Keratinocyte (primary cell): ENCODE measurements around the gene CRHBP. TPM values are rescaled to one million over a fixed set of nuclear protein-coding genes. Genes with fewer than 3 reads are reported as not detected.
"Not testable (repeated sequence)": the region's sequence is repeated elsewhere in the genome, so short reads cannot be mapped to it uniquely, and the experiment has no call there.

Source experiments
- DNase-seq: peaks from one replicate; pipeline ENCODE4 v3.0.0-alpha.2; 2011; ENCODE audit warnings: low read depth, missing footprints, low spot score
- FAIRE-seq: peaks from 2 replicates; lab custom pipeline; 2011; peaks lifted over from hg19 to GRCh38; lab: Jason Lieb, UNC
- H2AFZ ChIP-seq: 2 replicates; pipeline ENCODE4 v1.6.0; 2012; ENCODE audit warnings: low read length, control low read depth, inconsistent platforms; ENCODE audit not compliant: control insufficient read depth
- H3K27ac ChIP-seq: 2 replicates; pipeline ENCODE4 v1.5.1; 2011; ENCODE audit warnings: low read length; ENCODE audit not compliant: control insufficient read depth, insufficient read depth
- H3K27me3 ChIP-seq: 3 replicates; pipeline ENCODE4 v1.6.0; 2011; ENCODE audit warnings: low read length; ENCODE audit not compliant: control insufficient read depth, insufficient read depth; ENCODE audit errors: extremely low read depth
- H3K36me3 ChIP-seq, 2 experiments: 2 replicates in 1 of 2; 3 replicates in 1 of 2; pipeline ENCODE4 v1.5.1; 2011; ENCODE audit warnings: low read length in 2 of 2, mild to moderate bottlenecking in 1 of 2; ENCODE audit not compliant: control insufficient read depth in 2 of 2, insufficient read depth in 2 of 2; ENCODE audit errors: extremely low read depth in 1 of 2
- H3K4me1 ChIP-seq: 3 replicates; pipeline ENCODE4 v1.5.1; 2011; ENCODE audit warnings: low read length; ENCODE audit not compliant: control insufficient read depth, insufficient read depth; ENCODE audit errors: extremely low read depth
- H3K4me2 ChIP-seq: 3 replicates; pipeline ENCODE4 v1.6.0; 2011; ENCODE audit warnings: low read depth, low read length; ENCODE audit not compliant: control insufficient read depth, insufficient read depth; ENCODE audit errors: extremely low read depth
- H3K4me3 ChIP-seq, 3 experiments: fragments of 200-600 bp in 1 of 3; sonication (generic) in 1 of 3; 2 replicates in 2 of 3; 3 replicates in 1 of 3; pipeline ENCODE4 v1.5.1; 2011 to 2016; ENCODE audit warnings: low read length in 3 of 3, mild to moderate bottlenecking in 3 of 3, control low read depth in 2 of 3, inconsistent platforms in 1 of 3, low read depth in 1 of 3, mixed read lengths in 1 of 3, mixed run types in 1 of 3, moderate library complexity in 1 of 3; ENCODE audit not compliant: control insufficient read depth in 2 of 3, insufficient read depth in 2 of 3; ENCODE audit errors: extremely low read depth in 1 of 3
- H3K79me2 ChIP-seq: 2 replicates; pipeline ENCODE4 v1.6.0; 2012; ENCODE audit warnings: low read length; ENCODE audit not compliant: control insufficient read depth, insufficient read depth
- H3K9ac ChIP-seq: 3 replicates; pipeline ENCODE4 v1.6.0; 2011; ENCODE audit warnings: low read length; ENCODE audit not compliant: control insufficient read depth, insufficient read depth; ENCODE audit errors: extremely low read depth
- H3K9me1 ChIP-seq: 3 replicates; pipeline ENCODE4 v1.6.0; 2011; ENCODE audit warnings: low read length; ENCODE audit not compliant: control insufficient read depth, insufficient read depth; ENCODE audit errors: extremely low read depth
- H3K9me3 ChIP-seq: 2 replicates; pipeline ENCODE4 v1.5.1; 2012; ENCODE audit warnings: low read depth, low read length; ENCODE audit not compliant: control insufficient read depth
- H4K20me1 ChIP-seq: 3 replicates; pipeline ENCODE4 v1.6.0; 2011; ENCODE audit warnings: low read length; ENCODE audit not compliant: control insufficient read depth, insufficient read depth; ENCODE audit errors: extremely low read depth
- EZH2 ChIP-seq: IDR thresholded peaks from one replicate; pipeline ENCODE4 v1.6.1; 2012; ENCODE audit warnings: inconsistent platforms, mild to moderate bottlenecking, low read length, moderate library complexity
- dilution Hi-C: fragments of 300-500 bp; cut with MboI; formaldehyde crosslinking; loops from one replicate; pipeline ENCODE4 v1.7.0; 2020; ENCODE audit warnings: low sequenced_read_pairs; ENCODE audit not compliant: extremely low pct_ligation_motif_present
- polyA plus RNA-seq, 5 experiments: library from polyadenylated mRNA; depleted of rRNA in 3 of 5; stranded (reverse) in 3 of 5; stranded (forward) in 1 of 5; unstranded in 1 of 5; fragments of >200 nt; gene quantifications; 1 replicate in 1 of 5; 2 replicates in 3 of 5; 3 replicates in 1 of 5; pipeline versions ENCODE4 v1.2.1 to v1.2.3, GENCODE V29; 2011 to 2012; ENCODE audit warnings: missing spikeins in 2 of 5, low read depth in 1 of 5, low replicate concordance in 1 of 5
- TF ChIP-seq, protein P1 (sequence below), 3 experiments: IDR thresholded peaks in 1 of 3; conservative IDR thresholded peaks in 1 of 3; optimal IDR thresholded peaks in 1 of 3; 2 replicates in 2 of 3; 3 replicates in 1 of 3; pipeline versions ENCODE3 to v1.5.1; 2011; ENCODE audit warnings: low read length in 3 of 3, mild to moderate bottlenecking in 3 of 3, moderate library complexity in 2 of 3, control low read depth in 1 of 3, inconsistent platforms in 1 of 3; ENCODE audit not compliant: insufficient read depth in 2 of 3; ENCODE audit errors: extremely low read depth in 1 of 3

CRHBP gene
- polyA plus RNA-seq, 1 donor (not counting 4 experiments of a cell fraction or from before 2014, with no cell fraction given) = not detected

DNA sequence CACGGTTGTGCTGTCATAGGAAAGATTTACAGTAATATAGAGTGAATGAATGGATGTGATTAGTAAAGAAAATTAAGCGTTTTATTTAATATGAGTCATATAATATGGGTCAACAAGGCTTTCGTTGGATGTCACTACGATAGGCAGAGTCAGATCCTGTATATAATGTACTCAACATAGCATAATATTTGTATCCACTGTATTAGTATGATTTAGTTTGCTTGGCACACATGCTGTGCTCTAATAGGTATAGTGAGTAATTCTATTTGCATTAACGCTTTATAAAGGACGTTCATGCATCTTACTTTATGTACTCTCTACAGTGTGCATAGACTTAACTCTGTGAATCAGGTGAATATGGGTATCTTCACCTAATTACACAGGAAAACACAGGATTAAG is 41.5 kb downstream of the CRHBP start:
- H3K4me2 ChIP-seq = no peak overlapping the region
- no peaks in the 10 kb centered on the region for H3K79me2 ChIP-seq
- FAIRE-seq (no peak), DNase-seq (no peak)
- peaks cover 2% of the 10 kb centered on the region for H3K4me1 ChIP-seq
- no peak overlapping the region for H3K4me3 ChIP-seq
- no peaks in the 10 kb centered on the region for H3K9me1 ChIP-seq
- H3K9ac ChIP-seq = no peak overlapping the region
- no peaks in the 10 kb centered on the region for H3K36me3 ChIP-seq
- H3K27ac ChIP-seq = no peak overlapping the region
- H4K20me1 ChIP-seq = no peaks in the 10 kb centered on the region
- H3K9me3 ChIP-seq = no peaks in the 10 kb centered on the region
- H2AFZ ChIP-seq = no peak overlapping the region
- TF ChIP-seq, protein P1, sequence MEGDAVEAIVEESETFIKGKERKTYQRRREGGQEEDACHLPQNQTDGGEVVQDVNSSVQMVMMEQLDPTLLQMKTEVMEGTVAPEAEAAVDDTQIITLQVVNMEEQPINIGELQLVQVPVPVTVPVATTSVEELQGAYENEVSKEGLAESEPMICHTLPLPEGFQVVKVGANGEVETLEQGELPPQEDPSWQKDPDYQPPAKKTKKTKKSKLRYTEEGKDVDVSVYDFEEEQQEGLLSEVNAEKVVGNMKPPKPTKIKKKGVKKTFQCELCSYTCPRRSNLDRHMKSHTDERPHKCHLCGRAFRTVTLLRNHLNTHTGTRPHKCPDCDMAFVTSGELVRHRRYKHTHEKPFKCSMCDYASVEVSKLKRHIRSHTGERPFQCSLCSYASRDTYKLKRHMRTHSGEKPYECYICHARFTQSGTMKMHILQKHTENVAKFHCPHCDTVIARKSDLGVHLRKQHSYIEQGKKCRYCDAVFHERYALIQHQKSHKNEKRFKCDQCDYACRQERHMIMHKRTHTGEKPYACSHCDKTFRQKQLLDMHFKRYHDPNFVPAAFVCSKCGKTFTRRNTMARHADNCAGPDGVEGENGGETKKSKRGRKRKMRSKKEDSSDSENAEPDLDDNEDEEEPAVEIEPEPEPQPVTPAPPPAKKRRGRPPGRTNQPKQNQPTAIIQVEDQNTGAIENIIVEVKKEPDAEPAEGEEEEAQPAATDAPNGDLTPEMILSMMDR (optimal IDR thresholded peaks at IDR 0.05 in 1 of 3, IDR thresholded peaks at IDR 0.05 in 1 of 3, conservative IDR thresholded peaks at IDR 0.05 in 1 of 3; ENCODE audit: extremely low read depth in 1 of 3, insufficient read depth in 2 of 3, low read length in 3 of 3) = no peak
- no peak for TF ChIP-seq EZH2
- no peaks in the 10 kb centered on the region for H3K27me3 ChIP-seq
- dilution Hi-C loops = no loop called here

DNA sequence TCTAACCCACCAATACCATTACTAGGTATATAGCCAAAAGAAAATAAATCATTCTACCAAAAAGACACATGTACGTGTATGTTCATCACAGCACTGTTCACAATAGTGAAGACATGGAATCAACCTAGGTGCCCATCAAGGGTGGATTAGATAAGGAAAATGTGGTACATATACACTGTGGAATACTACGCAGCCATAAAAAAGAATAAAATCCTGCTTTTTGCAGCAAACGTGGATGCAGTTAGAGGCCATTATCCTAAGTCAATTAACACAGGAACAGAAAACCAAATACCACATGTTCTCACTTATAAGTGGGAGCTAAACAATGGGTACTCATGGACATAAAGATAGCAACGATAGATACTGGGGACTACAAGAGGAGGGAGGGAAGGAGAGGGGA is 45.4 kb downstream of the CRHBP start:
- FAIRE-seq, H3K4me1 ChIP-seq, H2AFZ ChIP-seq, H3K4me3 ChIP-seq, DNase-seq, H3K79me2 ChIP-seq, H3K4me2 ChIP-seq, H3K36me3 ChIP-seq, H3K9me1 ChIP-seq, H3K9me3 ChIP-seq, H3K27me3 ChIP-seq, H4K20me1 ChIP-seq, H3K9ac ChIP-seq, H3K27ac ChIP-seq, dilution Hi-C loops: not testable (repeated sequence)

DNA sequence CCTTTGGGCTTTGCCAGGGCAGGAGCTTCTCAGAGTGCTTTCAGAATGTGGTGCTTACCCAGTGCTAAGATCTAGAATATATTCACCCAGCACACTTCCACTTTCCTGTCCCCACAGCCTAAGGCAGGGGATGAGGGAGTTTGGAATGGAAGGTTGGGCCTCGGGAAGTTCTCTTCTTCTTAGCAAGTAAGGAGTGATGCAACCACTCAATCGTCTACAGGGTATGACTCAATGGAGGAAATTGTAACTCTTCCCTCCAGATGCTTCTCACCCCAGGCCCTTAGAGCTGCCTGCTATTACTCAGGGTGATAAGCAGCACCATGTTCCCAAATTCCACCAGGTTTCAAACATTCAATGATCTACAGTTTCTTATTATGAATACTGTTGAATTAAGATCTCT is 46.6 kb downstream of the CRHBP start:
- FAIRE-seq = peak; percentile 82
- Histone ChIP-seq H3K9me1 (no peaks in the 10 kb centered on the region), H3K4me1 (peaks cover 3% of the 10 kb centered on the region), H3K27me3 (peaks cover 5% of the 10 kb centered on the region), H3K4me3 (no peak overlapping the region), H3K9ac (no peak overlapping the region), H4K20me1 (no peaks in the 10 kb centered on the region), H3K36me3 (no peaks in the 10 kb centered on the region), H3K4me2 (no peak overlapping the region), H2AFZ (no peak overlapping the region), H3K9me3 (no peaks in the 10 kb centered on the region), H3K79me2 (no peaks in the 10 kb centered on the region), H3K27ac (no peak overlapping the region)
- dilution Hi-C loops = no loop called here
- DNase-seq = peak; percentile 44
- TF ChIP-seq EZH2 = no peak
- TF ChIP-seq, protein P1 (optimal IDR thresholded peaks at IDR 0.05 in 1 of 3, IDR thresholded peaks at IDR 0.05 in 1 of 3, conservative IDR thresholded peaks at IDR 0.05 in 1 of 3; ENCODE audit: extremely low read depth in 1 of 3, insufficient read depth in 2 of 3, low read length in 3 of 3) = no peak
